ENCODE measurements around the gene CGB8. TPM values are rescaled to one million over a fixed set of nuclear protein-coding genes. Genes with fewer than 3 reads are reported as not detected.
"Not testable (repeated sequence)": the region's sequence is repeated elsewhere in the genome, so short reads cannot be mapped to it uniquely, and the experiment has no call there.

CGB8 gene
- total RNA-seq, 1 experiment from 2014 or later: 0.34 TPM

GRCh38 chr19:49030323-49030722 is 18.6 kb downstream of the CGB8 start:
- CTCF ChIA-PET; BruUV-seq (replicated peaks): not testable (repeated sequence)

GRCh38 chr19:49029749-49030148 is 19.2 kb downstream of the CGB8 start:
- CTCF ChIA-PET; H3K27me3 ChIP-seq (ENCODE audit: insufficient read depth, low read length); intact Hi-C loops (cut with micrococcal nuclease); H3K27ac ChIP-seq (ENCODE audit: low read depth, low read length); POLR2A ChIA-PET; H3K36me3 ChIP-seq (ENCODE audit: control insufficient read depth in 1 of 2, insufficient read depth in 2 of 2, low read length in 2 of 2); BruUV-seq (replicated peaks); H3K4me3 ChIP-seq (replicated peaks in 1 of 2; ENCODE audit: low read depth in 1 of 2, low read length in 2 of 2); H3K79me2 ChIP-seq (ENCODE audit: insufficient read depth, low read length); H3K4me1 ChIP-seq (ENCODE audit: control insufficient read depth in 1 of 2, insufficient read depth in 2 of 2, low read length in 2 of 2); DNase-seq (ENCODE audit: low read depth, low spot score); H2AFZ ChIP-seq (ENCODE audit: low read depth, low read length, poor library complexity, severe bottlenecking); RAD21 ChIA-PET (ENCODE audit: low non-redundant PET in 1 of 2, low total read pairs in 2 of 2, uncharacterized antibody in 2 of 2, unreplicated experiment in 2 of 2); H4K20me1 ChIP-seq (ENCODE audit: insufficient read depth); H3K9me2 ChIP-seq (ENCODE audit: insufficient read depth); H3K9ac ChIP-seq (ENCODE audit: low read length); H3K9me3 ChIP-seq (ENCODE audit: control insufficient read depth in 1 of 2, insufficient read depth in 1 of 2, low read depth in 1 of 2, low read length in 2 of 2): not testable (repeated sequence)
- H3K4me2 ChIP-seq (ENCODE audit: low read length): 0 out of 2 replicates have a peak overlapping the region, but pooled peaks have one; percentile 17
- peak; percentile 30; the same call in 1 of the 2 replicates for ATAC-seq

More at GRCh38 chr19:49030323-49030722, 18.6 kb downstream of the CGB8 start:
- H3K4me2 ChIP-seq (ENCODE audit: low read length); DNase-seq (ENCODE audit: low read depth, low spot score); H3K4me3 ChIP-seq (replicated peaks in 1 of 2; ENCODE audit: low read depth in 1 of 2, low read length in 2 of 2); H3K36me3 ChIP-seq (ENCODE audit: control insufficient read depth in 1 of 2, insufficient read depth in 2 of 2, low read length in 2 of 2); ATAC-seq; H3K9ac ChIP-seq (ENCODE audit: low read length); H3K27me3 ChIP-seq (ENCODE audit: insufficient read depth, low read length); H3K79me2 ChIP-seq (ENCODE audit: insufficient read depth, low read length); H3K27ac ChIP-seq (ENCODE audit: low read depth, low read length); POLR2A ChIA-PET; H2AFZ ChIP-seq (ENCODE audit: low read depth, low read length, poor library complexity, severe bottlenecking); H3K9me2 ChIP-seq (ENCODE audit: insufficient read depth); H3K4me1 ChIP-seq (ENCODE audit: control insufficient read depth in 1 of 2, insufficient read depth in 2 of 2, low read length in 2 of 2); H4K20me1 ChIP-seq (ENCODE audit: insufficient read depth); H3K9me3 ChIP-seq (ENCODE audit: control insufficient read depth in 1 of 2, insufficient read depth in 1 of 2, low read depth in 1 of 2, low read length in 2 of 2); intact Hi-C loops (cut with micrococcal nuclease); RAD21 ChIA-PET (ENCODE audit: low non-redundant PET in 1 of 2, low total read pairs in 2 of 2, uncharacterized antibody in 2 of 2, unreplicated experiment in 2 of 2): not testable (repeated sequence)

- H3K4me1 ChIP-seq (ENCODE audit: control insufficient read depth in 1 of 2, insufficient read depth in 2 of 2, low read length in 2 of 2); H4K20me1 ChIP-seq (ENCODE audit: insufficient read depth); RAD21 ChIA-PET (ENCODE audit: low non-redundant PET in 1 of 2, low total read pairs in 2 of 2, uncharacterized antibody in 2 of 2, unreplicated experiment in 2 of 2); H3K9me2 ChIP-seq (ENCODE audit: insufficient read depth); DNase-seq (ENCODE audit: low read depth, low spot score); intact Hi-C loops (cut with micrococcal nuclease); ATAC-seq; H3K27ac ChIP-seq (ENCODE audit: low read depth, low read length); H3K27me3 ChIP-seq (ENCODE audit: insufficient read depth, low read length); H3K9ac ChIP-seq (ENCODE audit: low read length); H3K36me3 ChIP-seq (ENCODE audit: control insufficient read depth in 1 of 2, insufficient read depth in 2 of 2, low read length in 2 of 2); POLR2A ChIA-PET; H2AFZ ChIP-seq (ENCODE audit: low read depth, low read length, poor library complexity, severe bottlenecking); H3K4me3 ChIP-seq (replicated peaks in 1 of 2; ENCODE audit: low read depth in 1 of 2, low read length in 2 of 2); H3K4me2 ChIP-seq (ENCODE audit: low read length); H3K79me2 ChIP-seq (ENCODE audit: insufficient read depth, low read length); BruUV-seq (replicated peaks); CTCF ChIA-PET; H3K9me3 ChIP-seq (ENCODE audit: control insufficient read depth in 1 of 2, insufficient read depth in 1 of 2, low read depth in 1 of 2, low read length in 2 of 2): not testable (repeated sequence)
Measured at GRCh38 chr19:49028686-49029085, 20.2 kb downstream of the CGB8 start.

- ATAC-seq: peak; percentile 38
Measured at GRCh38 chr19:49025599-49025998, 23.3 kb downstream of the CGB8 start.

GRCh38 chr19:49025088-49025487 is 23.8 kb downstream of the CGB8 start:
- H3K4me1 ChIP-seq (ENCODE audit: control insufficient read depth in 1 of 2, insufficient read depth in 2 of 2, low read length in 2 of 2): peaks cover 22 to 32% of the 10 kb centered on the region in 2 experiments
- H2AFZ ChIP-seq (ENCODE audit: low read depth, low read length, poor library complexity, severe bottlenecking); BruUV-seq (replicated peaks); H3K9me2 ChIP-seq (ENCODE audit: insufficient read depth); DNase-seq (ENCODE audit: low read depth, low spot score); CTCF ChIA-PET; H4K20me1 ChIP-seq (ENCODE audit: insufficient read depth); H3K9me3 ChIP-seq (ENCODE audit: control insufficient read depth in 1 of 2, insufficient read depth in 1 of 2, low read depth in 1 of 2, low read length in 2 of 2); ATAC-seq; H3K36me3 ChIP-seq (ENCODE audit: control insufficient read depth in 1 of 2, insufficient read depth in 2 of 2, low read length in 2 of 2); H3K4me3 ChIP-seq (replicated peaks in 1 of 2; ENCODE audit: low read depth in 1 of 2, low read length in 2 of 2); H3K4me2 ChIP-seq (ENCODE audit: low read length); POLR2A ChIA-PET; intact Hi-C loops (cut with micrococcal nuclease); H3K79me2 ChIP-seq (ENCODE audit: insufficient read depth, low read length); H3K27ac ChIP-seq (ENCODE audit: low read depth, low read length); RAD21 ChIA-PET (ENCODE audit: low non-redundant PET in 1 of 2, low total read pairs in 2 of 2, uncharacterized antibody in 2 of 2, unreplicated experiment in 2 of 2); H3K27me3 ChIP-seq (ENCODE audit: insufficient read depth, low read length); H3K9ac ChIP-seq (ENCODE audit: low read length): not testable (repeated sequence)

More at GRCh38 chr19:49025599-49025998, 23.3 kb downstream of the CGB8 start:
- H3K79me2 ChIP-seq (ENCODE audit: insufficient read depth, low read length); H3K4me3 ChIP-seq (replicated peaks in 1 of 2; ENCODE audit: low read depth in 1 of 2, low read length in 2 of 2); H3K36me3 ChIP-seq (ENCODE audit: control insufficient read depth in 1 of 2, insufficient read depth in 2 of 2, low read length in 2 of 2); DNase-seq (ENCODE audit: low read depth, low spot score); H2AFZ ChIP-seq (ENCODE audit: low read depth, low read length, poor library complexity, severe bottlenecking); intact Hi-C loops (cut with micrococcal nuclease); BruUV-seq (replicated peaks); H3K27ac ChIP-seq (ENCODE audit: low read depth, low read length); H3K9ac ChIP-seq (ENCODE audit: low read length); H3K9me2 ChIP-seq (ENCODE audit: insufficient read depth); POLR2A ChIA-PET; H3K27me3 ChIP-seq (ENCODE audit: insufficient read depth, low read length); H4K20me1 ChIP-seq (ENCODE audit: insufficient read depth); H3K4me2 ChIP-seq (ENCODE audit: low read length); CTCF ChIA-PET; RAD21 ChIA-PET (ENCODE audit: low non-redundant PET in 1 of 2, low total read pairs in 2 of 2, uncharacterized antibody in 2 of 2, unreplicated experiment in 2 of 2); H3K9me3 ChIP-seq (ENCODE audit: control insufficient read depth in 1 of 2, insufficient read depth in 1 of 2, low read depth in 1 of 2, low read length in 2 of 2): not testable (repeated sequence)
- peaks cover 17 to 27% of the 10 kb centered on the region in 2 experiments for H3K4me1 ChIP-seq (ENCODE audit: control insufficient read depth in 1 of 2, insufficient read depth in 2 of 2, low read length in 2 of 2)
